Measurements from ENCODE around the gene CDH2. TPM values are rescaled to one million over a fixed set of nuclear protein-coding genes. Genes with fewer than 3 reads are reported as not detected.

The CDH2 gene
- total RNA-seq, 1 donor from 2014 or later: 234 TPM

GRCh38 chr18:28167835-28168349 is 9.0 kb downstream of the CDH2 start:
- Mint-ChIP-seq H3K27ac (ENCODE audit: unreplicated experiment) (no peak overlapping the region), H3K4me1 (peaks cover 60% of the 10 kb centered on the region), H3K27me3 (ENCODE audit: low read depth) (no peaks in the 10 kb centered on the region), H3K4me3 (no peak overlapping the region), H3K36me3 (ENCODE audit: low read depth) (no peaks in the 10 kb centered on the region), H3K9me3 (no peaks in the 10 kb centered on the region)
- TF ChIP-seq CTCF (conservative IDR thresholded peaks at IDR 0.05): no peak
- no peak for DNase-seq (ENCODE audit: low read depth, low spot score)

GRCh38 chr18:28164771-28165483 is 12.0 kb downstream of the CDH2 start:
- H3K9me3 Mint-ChIP-seq: no peaks in the 10 kb centered on the region
- H3K27ac Mint-ChIP-seq (ENCODE audit: unreplicated experiment): no peak overlapping the region
- H3K4me1 Mint-ChIP-seq: peaks cover 68% of the 10 kb centered on the region
- peaks cover 3% of the 10 kb centered on the region for H3K36me3 Mint-ChIP-seq (ENCODE audit: low read depth)
- H3K27me3 Mint-ChIP-seq (ENCODE audit: low read depth): no peaks in the 10 kb centered on the region
- no peak overlapping the region for H3K4me3 Mint-ChIP-seq
- no peak for TF ChIP-seq CTCF (conservative IDR thresholded peaks at IDR 0.05)
- DNase-seq (ENCODE audit: low read depth, low spot score): no peak

- Mint-ChIP-seq H3K27ac (ENCODE audit: unreplicated experiment) (no peak overlapping the region), H3K9me3 (no peaks in the 10 kb centered on the region), H3K36me3 (ENCODE audit: low read depth) (peaks cover 6% of the 10 kb centered on the region), H3K27me3 (ENCODE audit: low read depth) (no peaks in the 10 kb centered on the region), H3K4me1 (peaks cover 64% of the 10 kb centered on the region), H3K4me3 (no peak overlapping the region)
- no peak for DNase-seq (ENCODE audit: low read depth, low spot score)
- TF ChIP-seq CTCF (conservative IDR thresholded peaks at IDR 0.05): no peak
Measured at GRCh38 chr18:28163201-28163775, 13.6 kb downstream of the CDH2 start.

- Mint-ChIP-seq H3K36me3 (ENCODE audit: low read depth) (peaks cover 9% of the 10 kb centered on the region), H3K4me1 (peaks cover 62% of the 10 kb centered on the region), H3K4me3 (no peak overlapping the region), H3K27me3 (ENCODE audit: low read depth) (no peaks in the 10 kb centered on the region), H3K9me3 (no peaks in the 10 kb centered on the region), H3K27ac (ENCODE audit: unreplicated experiment) (no peak overlapping the region)
- no peak for DNase-seq (ENCODE audit: low read depth, low spot score)
- no peak for TF ChIP-seq CTCF (conservative IDR thresholded peaks at IDR 0.05)
Measured at GRCh38 chr18:28161608-28162599, 15.0 kb downstream of the CDH2 start.

- no peak overlapping the region for H3K27ac Mint-ChIP-seq (ENCODE audit: unreplicated experiment)
- H3K27me3 Mint-ChIP-seq (ENCODE audit: low read depth): no peaks in the 10 kb centered on the region
- H3K9me3 Mint-ChIP-seq: no peaks in the 10 kb centered on the region
- peaks cover 72% of the 10 kb centered on the region for H3K4me1 Mint-ChIP-seq
- H3K36me3 Mint-ChIP-seq (ENCODE audit: low read depth): peaks cover 10% of the 10 kb centered on the region
- DNase-seq (ENCODE audit: low read depth, low spot score): no peak
- TF ChIP-seq CTCF (conservative IDR thresholded peaks at IDR 0.05): no peak
- H3K4me3 Mint-ChIP-seq: no peak overlapping the region
Measured at GRCh38 chr18:28159055-28159454, 17.9 kb downstream of the CDH2 start.

Measured in neural crest cell (in vitro differentiated cells).